NCI-H146 treated with DMSO at 0.1 percent for 48 hours (cell line): Measurements from ENCODE around the gene OPRL1.

ENCODE experiments used
- DNase-seq: peaks from one replicate; lab custom pipeline; 2025; ENCODE audit not compliant: unreplicated experiment; lab: John Stamatoyannopoulos, UW

Gene OPRL1

DNA sequence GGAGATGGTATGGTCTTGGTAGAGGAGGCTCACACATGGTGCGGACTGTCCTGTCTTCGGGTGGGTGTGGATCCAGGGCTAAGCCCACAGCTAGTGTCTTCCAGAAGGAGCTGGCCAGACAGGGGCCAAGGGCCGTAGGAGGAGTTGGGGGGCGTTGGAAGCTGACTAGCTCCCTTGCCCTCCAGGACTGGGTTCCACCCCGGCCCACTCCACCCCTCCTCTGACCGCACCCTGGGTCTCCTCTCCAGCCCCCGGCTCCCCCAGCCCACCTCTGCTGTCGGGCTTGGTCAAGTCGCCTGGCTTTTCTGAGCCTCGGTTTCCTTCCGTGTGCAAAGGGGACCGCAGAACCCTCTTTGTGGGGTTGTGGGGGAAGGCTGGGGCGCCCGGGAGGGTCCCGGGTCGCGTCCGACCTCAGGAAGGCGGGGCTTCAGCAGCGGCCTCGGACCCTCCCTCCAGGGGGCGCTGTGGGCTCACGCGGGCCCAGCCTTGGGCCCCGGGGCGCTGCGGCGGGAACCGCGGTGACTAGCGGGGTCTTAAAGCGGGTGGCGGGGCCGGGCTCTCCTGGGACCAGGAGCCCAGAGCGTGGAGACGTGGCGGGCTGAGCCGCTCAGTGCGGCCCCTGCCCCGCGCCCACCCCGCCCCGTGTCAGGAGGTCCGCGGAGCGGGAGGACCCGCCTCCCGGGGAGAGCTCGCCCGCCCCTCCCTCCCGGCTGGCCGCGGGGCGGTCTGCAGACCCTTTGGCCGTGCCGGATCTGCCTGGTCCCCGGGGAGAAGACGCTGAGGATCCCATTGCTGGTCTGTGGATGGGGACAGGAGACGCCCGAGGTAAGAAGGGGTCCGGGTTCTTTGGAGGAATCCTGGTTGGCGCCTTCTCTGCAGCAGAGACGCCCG, 22.1 kb downstream of the OPRL1 start:
- peak; percentile 43 for DNase-seq

DNA sequence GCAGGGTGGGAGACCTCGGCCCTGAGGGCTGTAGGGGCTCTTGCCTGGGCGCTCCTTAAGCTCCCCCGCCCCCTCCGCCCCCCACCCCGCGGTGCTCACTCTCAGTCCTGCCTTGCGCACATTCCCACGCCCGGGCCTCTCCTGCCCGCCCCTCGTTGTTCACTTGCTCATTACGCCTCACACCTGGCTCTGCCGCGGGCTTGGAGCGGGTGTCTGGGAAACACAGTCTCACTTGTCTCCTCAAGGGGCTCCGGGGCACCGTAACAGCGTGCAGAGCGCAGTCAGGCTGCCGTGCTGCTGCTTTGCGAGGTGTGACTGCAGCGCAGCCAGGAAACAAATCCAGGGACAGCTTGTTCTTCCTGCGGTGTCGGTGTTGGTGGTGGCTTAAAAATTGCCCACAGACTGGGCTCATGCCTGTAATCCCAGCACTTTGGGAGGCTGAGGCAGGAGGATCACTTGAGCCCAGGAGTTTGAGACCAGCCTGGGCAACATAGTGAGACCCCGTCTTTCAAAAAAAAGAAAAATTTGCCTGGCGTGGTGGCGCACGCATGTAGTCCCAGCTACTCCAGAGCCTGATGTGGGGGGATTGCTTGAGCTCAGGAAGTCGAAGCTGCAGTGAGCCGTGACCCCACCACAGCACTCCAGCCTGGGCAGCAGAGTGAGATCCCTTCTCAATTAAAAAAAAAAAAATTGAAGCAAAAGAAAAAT, 22.9 kb downstream of the OPRL1 start:
- DNase-seq = peak; percentile 50

DNA sequence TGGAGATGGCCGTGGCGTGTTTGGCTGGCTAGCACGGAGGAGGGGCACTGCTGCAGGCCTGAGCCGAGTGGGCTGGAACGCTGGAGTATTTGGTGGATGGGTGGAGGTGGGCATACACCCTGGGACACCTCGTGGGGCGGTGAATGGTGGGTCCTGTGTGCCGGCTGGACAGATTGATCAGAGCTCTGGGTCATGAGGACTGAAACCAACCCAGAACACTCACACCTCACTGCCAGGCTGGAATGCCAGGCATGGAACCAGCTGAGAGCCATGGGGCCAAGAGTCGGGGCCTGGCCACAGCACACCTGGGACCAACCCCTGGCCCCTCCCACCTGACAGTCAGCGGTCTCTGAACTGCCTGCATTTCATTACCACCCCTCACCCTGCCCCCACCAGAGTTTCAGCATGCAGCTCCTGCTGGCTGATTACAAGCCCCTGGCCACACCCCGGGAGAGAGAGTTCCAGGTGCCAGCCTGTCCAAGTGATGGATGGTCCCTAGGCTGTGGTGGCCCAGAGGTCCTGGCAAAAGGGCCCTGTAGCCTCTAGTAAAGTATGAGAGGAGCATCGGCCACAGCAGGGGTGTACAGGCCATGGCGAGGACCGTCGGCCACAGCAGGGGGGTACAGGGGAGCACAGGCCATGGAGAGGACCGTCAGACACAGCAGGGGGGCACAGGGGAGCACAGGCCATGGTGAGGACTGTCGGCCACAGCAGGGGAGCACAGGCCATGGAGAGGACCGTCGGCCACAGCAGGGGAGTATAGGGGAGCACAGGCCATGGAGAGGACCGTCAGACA, 24.2 kb downstream of the OPRL1 start:
- DNase-seq = no peak

DNA sequence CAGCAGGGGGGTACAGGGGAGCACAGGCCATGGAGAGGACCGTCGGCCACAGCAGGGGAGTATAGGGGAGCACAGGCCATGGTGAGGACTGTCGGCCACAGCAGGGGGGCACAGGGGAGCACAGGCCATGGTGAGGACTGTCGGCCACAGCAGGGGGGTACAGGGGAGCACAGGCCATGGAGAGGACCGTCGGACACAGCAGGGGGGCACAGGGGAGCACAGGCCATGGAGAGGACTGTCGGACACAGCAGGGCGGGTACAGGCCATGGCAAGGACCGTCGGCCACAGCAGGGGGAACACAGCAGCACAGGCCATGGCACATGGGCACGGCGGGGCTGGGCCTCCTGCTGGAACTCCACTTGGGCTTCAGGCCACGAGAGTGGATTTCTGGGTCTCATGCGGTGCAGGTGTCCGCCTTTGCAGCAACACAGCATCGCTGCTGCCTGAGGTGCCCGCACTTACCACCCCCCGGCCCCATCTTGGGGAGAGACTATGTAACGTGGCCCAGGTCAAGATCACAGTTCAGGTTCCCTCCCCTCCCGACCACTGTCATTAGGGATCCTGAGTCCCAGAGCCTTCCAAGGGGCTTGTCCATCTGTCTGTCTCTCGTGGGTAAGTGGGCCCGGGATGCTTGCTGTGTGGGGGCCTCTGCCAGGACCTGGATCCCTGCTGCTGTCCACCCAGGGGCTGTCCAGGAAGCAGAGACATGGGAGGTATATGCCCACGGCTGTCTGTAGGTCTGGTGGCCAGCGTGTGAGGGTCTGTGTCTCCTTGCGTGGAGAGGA, 25.0 kb downstream of the OPRL1 start:
- DNase-seq = no peak

DNA sequence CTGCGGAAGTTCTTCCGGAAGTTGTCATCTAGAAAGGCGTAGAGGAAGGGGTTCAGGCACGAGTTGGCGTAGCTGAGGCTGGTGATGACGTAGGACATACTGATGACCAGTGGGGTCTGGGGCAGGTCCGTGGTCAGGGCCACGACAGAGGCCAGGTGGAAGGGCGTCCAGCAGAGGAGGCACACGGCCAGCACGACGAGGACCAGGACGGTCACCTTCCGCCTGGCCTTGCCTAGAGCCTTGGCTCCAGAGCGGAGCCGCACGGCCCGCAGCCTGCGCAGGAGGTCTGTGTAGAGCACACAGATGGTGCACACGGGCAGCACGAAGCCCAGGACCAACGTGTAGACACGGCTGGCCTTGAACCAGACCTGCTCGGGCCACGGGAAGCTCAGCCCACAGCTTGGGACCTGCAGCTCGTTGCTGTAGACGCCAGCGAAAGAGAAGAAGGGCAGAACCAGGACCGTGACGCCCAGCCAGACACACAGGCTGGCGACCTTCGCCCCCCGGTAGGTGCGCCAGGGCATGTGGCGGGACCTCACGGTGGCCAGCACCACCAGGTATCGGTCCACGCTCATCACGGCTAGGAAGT, 26.1 kb downstream of the OPRL1 start:
- DNase-seq = no peak

DNA sequence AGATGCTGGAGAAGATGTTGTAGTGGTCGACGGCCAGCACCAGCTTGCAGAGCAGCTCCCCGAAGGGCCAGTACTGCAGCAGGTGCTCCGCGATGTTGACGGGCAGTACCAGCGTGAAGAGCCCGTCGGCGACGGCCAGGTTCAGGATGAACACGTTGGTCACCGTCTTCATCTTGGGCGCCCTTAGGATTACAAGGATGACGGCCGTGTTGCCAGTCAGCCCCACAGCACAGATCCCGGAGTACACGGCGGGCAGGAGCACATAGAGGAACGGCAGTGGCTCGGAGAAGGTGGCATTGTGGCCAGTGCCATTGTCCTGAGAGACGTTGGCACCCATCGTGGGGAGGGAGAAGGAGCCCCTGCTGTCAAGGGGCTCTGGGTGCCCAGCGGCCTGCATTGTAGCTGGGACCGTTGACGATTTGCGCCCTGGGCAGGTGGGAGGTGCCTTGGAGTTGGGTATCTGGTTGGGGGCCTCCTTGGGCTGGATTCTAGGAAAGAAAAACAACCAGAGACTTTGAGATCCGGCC, 26.6 kb downstream of the OPRL1 start:
- no peak for DNase-seq

DNA sequence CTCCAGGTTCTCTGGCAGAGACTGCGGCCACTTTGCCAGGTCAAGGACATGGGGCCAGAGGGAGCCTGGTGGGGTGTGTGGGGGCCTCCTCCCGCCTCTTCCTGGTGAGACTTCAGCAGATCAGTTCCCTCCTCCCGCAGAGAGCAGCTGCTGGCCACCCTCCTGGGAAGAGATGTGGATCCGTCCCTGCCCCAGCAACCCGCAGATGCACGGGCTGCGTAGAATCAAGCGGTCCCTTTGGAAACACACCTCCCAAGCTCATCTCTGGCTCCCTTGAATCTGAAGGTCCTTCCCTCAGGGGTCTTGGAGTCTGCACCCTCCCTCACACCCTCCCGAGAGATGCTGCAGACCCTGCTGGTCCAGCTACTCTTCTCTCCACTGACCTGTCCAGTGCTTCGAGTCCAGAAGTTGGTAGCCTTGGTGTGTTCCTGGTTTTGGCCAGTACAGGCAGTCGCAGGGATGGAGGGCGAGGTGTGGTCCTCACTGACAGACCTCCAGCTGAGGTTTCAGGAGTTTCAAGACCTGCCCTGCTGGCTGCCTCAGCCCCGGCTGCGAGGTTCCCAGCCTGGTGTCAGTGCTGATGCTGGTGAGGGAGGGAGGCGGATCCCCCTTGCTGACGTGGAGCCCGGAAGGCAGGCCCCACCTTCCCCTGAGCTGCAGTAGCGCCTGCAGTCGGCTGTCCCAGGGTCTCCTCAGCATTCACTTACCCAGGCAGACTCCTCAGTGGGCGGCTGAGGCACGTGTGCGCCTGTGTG, 27.3 kb downstream of the OPRL1 start, which contains the start of gene NPBWR2:
TSS of gene NPBWR2 (minus strand) at position 585 of the 755 bp plus-strand sequence. CDS start 734 bp downstream, outside the sequence.
- DNase-seq = no peak

DNA sequence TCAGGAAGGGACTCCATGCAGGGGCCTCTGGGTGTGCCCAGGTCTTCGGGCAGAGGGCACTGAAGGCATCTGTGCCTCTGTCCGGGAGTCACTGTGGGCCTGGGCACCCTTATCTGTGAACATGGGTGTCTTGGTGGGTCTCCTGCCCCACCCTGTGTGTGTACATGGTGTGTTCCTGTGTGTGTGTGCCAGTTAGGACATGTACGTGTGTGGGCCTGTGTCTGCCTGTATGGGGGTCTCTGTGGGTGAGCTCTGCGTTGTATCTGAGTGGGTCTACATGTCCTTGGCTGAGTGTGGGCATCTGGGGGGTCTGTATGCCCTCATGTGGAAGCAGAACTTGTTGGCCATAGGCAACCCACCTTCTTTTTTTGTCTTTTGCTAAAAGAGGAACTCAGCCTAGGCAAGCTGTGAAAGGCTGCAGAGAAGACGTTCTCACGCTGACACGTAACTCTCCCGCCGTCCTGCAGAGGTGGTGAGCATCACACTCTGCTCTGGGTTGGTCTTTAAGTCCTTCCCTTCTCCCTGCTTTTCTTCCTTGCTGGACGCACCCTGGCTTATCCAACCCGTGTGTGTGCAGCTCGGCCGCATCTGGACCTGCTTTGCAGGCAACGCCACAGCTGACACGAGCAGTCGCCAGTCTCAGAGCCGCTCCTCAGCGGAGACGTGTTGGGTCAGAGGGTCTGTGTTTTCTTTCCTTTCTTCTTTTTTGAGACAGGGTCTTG, 28.0 kb downstream of the OPRL1 start:
- DNase-seq = no peak

DNA sequence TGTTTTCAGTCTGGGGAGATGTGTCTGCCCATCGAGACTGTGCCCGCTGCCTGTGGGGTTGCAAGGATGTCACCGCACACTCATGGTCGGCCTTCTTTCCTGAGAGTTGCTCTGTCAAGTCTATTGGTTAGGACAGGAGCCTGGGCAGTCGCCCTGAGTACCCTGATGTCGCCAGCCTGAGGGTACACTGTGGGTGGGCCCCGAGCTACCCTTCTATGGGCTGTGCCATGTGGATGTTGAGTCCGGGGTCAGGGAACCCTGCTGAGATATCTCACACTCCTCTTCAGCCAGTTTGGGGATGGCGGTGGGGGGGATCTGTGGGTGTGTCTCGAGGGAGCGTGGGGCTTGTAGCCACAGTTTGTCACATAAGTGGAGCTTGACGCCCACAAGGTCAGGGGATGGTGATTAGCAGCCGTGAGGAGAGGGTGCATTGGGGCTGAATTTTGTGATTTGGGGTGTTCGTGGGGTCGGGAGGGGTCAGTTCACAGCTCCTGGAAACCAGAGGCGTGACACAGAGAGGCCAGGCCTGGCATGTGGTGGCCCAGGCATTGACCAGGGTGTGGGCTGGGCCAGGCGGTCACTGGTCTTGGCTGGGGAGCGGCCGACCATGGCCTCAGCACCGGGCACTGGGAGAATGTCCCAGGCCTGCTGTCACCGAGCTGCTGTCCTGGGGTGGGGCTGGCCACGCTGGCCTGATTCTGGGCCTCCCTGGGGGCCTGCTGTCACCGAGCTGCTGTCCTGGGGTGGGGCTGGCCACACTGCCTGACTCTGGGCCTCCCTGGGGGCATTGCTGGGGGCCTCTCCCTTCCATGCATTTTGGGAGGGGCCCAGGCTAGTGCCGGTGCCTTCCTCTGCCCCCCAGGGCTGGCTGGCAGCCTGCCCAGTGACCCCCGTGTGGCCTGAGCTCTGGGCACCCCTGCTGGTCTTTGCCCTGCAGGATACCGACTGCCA, 29.1 kb downstream of the OPRL1 start:
- DNase-seq = no peak

DNA sequence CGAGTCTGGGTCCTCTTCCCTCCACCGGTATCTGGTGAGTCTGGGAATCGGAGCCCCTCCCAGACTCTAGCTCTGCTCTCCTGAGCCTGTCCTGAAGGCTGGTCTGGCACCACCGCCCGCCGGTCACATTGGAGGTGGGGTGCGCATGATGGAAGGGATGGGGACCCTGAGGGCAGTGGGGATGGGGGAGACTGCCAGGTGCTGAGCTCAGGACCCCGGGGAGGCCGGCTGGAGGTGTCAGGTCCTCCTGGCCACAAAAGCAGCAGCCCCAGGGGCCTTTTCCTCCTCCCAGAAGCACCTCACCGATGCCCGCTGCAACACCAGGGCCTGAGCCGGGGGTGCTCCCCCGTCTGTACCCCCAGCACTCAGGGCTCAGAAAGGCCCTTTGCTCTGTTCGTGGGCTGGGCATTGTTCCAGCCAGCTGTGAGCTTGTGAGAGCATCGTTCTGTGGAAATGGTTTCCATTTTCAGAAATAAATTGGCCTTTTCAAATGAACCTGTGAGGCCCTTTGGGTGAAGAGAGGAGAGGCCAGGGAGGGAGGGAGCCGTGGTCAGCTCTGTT, 30.0 kb downstream of the OPRL1 start:
- no peak for DNase-seq

DNA sequence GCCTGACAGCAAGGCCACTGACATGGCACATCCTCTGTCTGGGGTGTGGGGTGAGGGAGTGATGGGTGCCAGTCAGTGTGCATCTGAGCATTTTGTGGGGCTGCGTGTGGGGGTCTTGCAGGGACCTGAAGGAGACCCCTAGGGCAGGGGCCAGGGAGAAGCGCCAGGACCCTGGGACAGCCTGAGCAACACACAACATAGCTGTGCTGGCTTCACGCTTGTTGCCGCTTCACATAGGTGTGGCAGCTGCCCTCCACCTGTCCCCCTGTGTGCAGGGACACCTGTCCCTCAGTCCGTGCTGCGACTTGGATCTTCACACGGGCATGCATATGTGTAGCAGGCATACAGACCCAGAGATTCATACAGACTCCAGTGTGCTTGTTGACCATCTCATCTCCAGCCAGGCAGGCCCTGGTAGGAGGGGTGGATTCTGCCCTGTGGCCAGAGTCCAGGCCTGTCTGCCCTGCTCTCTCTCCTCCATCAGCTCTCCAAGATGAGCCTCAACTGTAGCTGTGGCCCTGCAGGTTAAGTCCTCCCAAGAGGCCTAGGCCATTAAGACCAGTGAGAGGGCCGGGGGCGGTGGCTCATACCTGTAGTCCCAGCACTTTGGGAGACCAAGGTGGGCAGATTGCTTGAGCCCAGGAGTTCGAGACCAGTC, 30.7 kb downstream of the OPRL1 start:
- DNase-seq = no peak

DNA sequence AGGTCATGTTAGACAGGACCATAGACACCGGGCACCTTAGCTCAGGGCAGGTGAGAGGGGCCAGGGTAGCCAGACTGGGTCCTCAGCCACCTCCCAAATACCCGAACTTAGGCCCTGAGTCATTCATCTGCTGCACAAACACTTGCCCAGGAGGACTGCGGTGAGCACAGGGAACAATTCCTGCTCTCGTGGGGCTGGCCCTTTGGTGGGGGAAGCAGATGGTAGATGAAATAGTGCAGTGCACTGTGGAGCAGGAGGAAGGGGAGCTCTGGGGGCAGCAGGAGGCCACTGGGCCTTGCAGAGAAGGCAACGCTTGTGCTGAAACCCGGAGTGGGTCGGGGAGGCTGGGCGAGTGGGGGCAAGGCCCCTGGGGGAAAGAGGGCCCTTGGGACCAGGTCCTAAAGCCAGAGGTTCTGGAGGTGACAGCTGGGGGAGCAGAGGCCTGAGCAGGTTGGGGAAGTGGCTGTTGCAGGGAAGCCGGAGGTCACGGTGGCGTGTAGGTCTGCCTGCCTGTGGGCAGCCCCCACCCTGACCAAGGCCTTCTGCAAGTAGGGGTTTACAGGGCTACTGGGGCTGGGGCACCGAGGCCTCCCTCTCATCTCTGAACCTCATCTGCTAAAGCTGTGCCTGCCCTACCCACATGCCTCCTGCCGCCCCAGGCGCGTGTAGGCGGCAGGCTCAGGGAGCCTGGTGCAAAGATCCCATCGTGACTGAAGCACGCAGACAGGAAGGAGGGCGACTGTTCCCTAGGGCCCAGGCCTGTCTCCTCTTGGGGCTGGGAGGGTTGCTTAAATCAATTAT, 32.2 kb downstream of the OPRL1 start:
- DNase-seq = no peak

DNA sequence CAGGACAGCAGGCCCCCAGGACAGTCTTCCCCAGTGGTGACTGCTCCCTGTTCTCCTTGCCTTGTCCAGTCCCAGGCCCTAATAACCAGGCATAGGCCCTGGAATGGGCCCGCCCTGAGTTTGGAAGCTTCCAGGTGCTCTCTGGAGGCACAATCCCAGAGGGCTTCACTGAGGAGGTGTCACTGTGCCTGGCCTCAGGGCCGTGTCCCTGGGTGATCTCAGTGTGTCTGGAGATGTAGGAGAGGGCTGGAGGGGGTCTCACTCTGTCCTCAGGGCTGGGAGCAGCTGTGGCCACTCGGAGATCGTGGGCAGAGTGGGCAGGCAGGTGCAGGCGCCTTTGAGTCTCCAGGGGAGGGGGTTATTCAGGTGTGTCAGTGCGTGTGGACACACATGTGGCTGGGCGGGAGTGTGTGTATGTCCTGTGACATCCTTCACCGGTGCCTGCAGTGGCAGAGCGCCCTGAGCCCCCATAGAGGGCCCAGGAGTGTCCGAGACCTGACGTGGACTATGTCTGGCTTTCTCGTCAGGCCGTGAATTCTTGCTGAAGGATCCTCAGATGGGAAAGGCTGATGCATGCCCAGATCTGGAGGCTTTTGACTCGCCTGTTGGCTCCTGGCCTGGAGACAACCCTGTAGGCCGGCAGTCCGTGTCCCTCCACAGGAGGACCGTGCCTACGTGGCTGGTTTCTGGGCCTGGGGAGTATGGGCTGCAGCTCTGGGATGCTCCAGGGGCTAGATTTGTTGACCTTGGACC, 33.0 kb downstream of the OPRL1 start:
- DNase-seq = no peak

DNA sequence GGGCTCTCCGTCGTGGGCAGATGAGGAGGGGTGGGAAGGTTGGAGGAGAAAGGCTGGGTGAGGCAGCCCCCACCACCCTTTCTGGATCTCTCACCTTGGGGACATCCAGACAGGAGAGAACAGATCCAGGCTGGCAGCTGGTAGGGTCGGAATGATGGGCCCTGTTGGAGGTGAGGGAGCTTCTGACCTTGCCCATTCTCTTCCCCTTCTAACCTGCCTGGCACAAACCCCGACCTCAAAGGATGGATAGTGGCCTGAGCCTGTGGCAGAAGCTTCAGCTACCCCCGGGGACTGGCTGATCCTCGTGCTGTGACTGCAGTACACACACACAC, 33.5 kb downstream of the OPRL1 start:
- DNase-seq = no peak

DNA sequence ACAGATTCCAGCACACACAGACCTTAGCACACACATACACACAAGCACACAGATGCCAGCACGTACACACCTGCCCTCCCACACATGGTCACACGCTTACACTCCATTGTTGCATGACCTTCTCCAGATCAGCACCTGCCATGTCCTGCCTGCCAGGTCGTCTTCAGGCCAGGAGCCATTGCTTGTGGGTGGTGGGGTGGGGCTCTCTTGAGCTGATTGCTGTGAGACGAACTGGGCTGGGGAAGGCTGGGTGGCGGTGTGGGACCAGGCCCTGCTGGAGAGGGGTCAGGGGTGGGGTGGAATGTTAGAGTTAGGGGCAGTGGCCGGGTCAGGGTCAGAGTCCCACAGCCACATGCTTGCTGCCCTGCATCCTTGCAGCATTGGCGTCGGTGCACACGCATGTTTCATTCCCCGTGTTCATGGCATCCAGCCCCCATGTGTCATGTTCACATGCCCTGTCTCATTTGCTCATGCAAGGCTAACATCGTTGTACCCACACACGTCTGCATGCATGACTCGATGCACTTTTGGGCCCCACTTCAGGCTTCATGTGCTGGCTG, 34.0 kb downstream of the OPRL1 start:
- no peak for DNase-seq
